ENCODE results near the gene TBX4. TPM values are rescaled to one million over a fixed set of nuclear protein-coding genes. Genes with fewer than 3 reads are reported as not detected.

Gene TBX4
- total and polyA plus RNA-seq, 2 experiments from 2014 or later: not detected

- no peaks in the 10 kb centered on the region for H3K36me3 Mint-ChIP-seq (ENCODE audit: low read depth)
Observed at GRCh38 chr17:61411011-61411260, 41.3 kb upstream of the TBX4 start.

More at GRCh38 chr17:61411011-61411260, 41.3 kb upstream of the TBX4 start:
- Mint-ChIP-seq H3K27me3 (ENCODE audit: insufficient read depth, low read depth, poor library complexity) (peaks cover 90% of the 10 kb centered on the region), H3K4me3 (peak overlapping the region; percentile 72; the same call in 2 of the 3 replicates), H3K27ac (no peak overlapping the region), H3K9me3 (no peaks in the 10 kb centered on the region), H3K4me1 (peaks cover 23% of the 10 kb centered on the region)
- Histone ChIP-seq H3K27ac (ENCODE audit: low read depth) (no peak overlapping the region), H3K4me3 (peak overlapping the region; percentile 77), H3K27me3 (ENCODE audit: insufficient read depth) (peaks cover 97% of the 10 kb centered on the region), H3K4me1 (ENCODE audit: insufficient read depth) (peaks cover 14% of the 10 kb centered on the region; the same call in 1 of the 2 replicates), H2AFZ (peak overlapping the region; percentile 96; the same call in 1 of the 2 replicates), H3K36me3 (ENCODE audit: insufficient read depth) (no peaks in the 10 kb centered on the region), H3K4me2 (peak overlapping the region; percentile 93), H3F3A (replicated peaks; ENCODE audit: low read depth) (0 out of 2 replicates have a peak, but pooled peaks cover 2% of the 10 kb centered on the region), H4K20me1 (replicated peaks; ENCODE audit: insufficient read depth) (peaks cover 15% of the 10 kb centered on the region; the same call in 1 of the 2 replicates), H3K79me2 (replicated peaks; ENCODE audit: insufficient read depth) (no peaks in the 10 kb centered on the region), H3K9me2 (ENCODE audit: insufficient read depth) (no peaks in the 10 kb centered on the region)
- ATAC-seq: no peak
- no peak for TF ChIP-seq EZH2phosphoT487 (IDR thresholded peaks at IDR 0.05; ENCODE audit: unreplicated experiment)
- TF ChIP-seq, protein P1, sequence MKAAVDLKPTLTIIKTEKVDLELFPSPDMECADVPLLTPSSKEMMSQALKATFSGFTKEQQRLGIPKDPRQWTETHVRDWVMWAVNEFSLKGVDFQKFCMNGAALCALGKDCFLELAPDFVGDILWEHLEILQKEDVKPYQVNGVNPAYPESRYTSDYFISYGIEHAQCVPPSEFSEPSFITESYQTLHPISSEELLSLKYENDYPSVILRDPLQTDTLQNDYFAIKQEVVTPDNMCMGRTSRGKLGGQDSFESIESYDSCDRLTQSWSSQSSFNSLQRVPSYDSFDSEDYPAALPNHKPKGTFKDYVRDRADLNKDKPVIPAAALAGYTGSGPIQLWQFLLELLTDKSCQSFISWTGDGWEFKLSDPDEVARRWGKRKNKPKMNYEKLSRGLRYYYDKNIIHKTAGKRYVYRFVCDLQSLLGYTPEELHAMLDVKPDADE (IDR thresholded peaks at IDR 0.05): no peak
- TF ChIP-seq ZNF331 (CRISPR knock-in tag; IDR thresholded peaks at IDR 0.05; ENCODE audit: low read depth): no peak
- TF ChIP-seq, protein P2, sequence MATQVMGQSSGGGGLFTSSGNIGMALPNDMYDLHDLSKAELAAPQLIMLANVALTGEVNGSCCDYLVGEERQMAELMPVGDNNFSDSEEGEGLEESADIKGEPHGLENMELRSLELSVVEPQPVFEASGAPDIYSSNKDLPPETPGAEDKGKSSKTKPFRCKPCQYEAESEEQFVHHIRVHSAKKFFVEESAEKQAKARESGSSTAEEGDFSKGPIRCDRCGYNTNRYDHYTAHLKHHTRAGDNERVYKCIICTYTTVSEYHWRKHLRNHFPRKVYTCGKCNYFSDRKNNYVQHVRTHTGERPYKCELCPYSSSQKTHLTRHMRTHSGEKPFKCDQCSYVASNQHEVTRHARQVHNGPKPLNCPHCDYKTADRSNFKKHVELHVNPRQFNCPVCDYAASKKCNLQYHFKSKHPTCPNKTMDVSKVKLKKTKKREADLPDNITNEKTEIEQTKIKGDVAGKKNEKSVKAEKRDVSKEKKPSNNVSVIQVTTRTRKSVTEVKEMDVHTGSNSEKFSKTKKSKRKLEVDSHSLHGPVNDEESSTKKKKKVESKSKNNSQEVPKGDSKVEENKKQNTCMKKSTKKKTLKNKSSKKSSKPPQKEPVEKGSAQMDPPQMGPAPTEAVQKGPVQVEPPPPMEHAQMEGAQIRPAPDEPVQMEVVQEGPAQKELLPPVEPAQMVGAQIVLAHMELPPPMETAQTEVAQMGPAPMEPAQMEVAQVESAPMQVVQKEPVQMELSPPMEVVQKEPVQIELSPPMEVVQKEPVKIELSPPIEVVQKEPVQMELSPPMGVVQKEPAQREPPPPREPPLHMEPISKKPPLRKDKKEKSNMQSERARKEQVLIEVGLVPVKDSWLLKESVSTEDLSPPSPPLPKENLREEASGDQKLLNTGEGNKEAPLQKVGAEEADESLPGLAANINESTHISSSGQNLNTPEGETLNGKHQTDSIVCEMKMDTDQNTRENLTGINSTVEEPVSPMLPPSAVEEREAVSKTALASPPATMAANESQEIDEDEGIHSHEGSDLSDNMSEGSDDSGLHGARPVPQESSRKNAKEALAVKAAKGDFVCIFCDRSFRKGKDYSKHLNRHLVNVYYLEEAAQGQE (IDR thresholded peaks at IDR 0.05; ENCODE audit: unreplicated experiment): no peak
- TF ChIP-seq NANOG (IDR thresholded peaks at IDR 0.05; ENCODE audit: borderline replicate concordance): no peak
- TF ChIP-seq, protein P3, sequence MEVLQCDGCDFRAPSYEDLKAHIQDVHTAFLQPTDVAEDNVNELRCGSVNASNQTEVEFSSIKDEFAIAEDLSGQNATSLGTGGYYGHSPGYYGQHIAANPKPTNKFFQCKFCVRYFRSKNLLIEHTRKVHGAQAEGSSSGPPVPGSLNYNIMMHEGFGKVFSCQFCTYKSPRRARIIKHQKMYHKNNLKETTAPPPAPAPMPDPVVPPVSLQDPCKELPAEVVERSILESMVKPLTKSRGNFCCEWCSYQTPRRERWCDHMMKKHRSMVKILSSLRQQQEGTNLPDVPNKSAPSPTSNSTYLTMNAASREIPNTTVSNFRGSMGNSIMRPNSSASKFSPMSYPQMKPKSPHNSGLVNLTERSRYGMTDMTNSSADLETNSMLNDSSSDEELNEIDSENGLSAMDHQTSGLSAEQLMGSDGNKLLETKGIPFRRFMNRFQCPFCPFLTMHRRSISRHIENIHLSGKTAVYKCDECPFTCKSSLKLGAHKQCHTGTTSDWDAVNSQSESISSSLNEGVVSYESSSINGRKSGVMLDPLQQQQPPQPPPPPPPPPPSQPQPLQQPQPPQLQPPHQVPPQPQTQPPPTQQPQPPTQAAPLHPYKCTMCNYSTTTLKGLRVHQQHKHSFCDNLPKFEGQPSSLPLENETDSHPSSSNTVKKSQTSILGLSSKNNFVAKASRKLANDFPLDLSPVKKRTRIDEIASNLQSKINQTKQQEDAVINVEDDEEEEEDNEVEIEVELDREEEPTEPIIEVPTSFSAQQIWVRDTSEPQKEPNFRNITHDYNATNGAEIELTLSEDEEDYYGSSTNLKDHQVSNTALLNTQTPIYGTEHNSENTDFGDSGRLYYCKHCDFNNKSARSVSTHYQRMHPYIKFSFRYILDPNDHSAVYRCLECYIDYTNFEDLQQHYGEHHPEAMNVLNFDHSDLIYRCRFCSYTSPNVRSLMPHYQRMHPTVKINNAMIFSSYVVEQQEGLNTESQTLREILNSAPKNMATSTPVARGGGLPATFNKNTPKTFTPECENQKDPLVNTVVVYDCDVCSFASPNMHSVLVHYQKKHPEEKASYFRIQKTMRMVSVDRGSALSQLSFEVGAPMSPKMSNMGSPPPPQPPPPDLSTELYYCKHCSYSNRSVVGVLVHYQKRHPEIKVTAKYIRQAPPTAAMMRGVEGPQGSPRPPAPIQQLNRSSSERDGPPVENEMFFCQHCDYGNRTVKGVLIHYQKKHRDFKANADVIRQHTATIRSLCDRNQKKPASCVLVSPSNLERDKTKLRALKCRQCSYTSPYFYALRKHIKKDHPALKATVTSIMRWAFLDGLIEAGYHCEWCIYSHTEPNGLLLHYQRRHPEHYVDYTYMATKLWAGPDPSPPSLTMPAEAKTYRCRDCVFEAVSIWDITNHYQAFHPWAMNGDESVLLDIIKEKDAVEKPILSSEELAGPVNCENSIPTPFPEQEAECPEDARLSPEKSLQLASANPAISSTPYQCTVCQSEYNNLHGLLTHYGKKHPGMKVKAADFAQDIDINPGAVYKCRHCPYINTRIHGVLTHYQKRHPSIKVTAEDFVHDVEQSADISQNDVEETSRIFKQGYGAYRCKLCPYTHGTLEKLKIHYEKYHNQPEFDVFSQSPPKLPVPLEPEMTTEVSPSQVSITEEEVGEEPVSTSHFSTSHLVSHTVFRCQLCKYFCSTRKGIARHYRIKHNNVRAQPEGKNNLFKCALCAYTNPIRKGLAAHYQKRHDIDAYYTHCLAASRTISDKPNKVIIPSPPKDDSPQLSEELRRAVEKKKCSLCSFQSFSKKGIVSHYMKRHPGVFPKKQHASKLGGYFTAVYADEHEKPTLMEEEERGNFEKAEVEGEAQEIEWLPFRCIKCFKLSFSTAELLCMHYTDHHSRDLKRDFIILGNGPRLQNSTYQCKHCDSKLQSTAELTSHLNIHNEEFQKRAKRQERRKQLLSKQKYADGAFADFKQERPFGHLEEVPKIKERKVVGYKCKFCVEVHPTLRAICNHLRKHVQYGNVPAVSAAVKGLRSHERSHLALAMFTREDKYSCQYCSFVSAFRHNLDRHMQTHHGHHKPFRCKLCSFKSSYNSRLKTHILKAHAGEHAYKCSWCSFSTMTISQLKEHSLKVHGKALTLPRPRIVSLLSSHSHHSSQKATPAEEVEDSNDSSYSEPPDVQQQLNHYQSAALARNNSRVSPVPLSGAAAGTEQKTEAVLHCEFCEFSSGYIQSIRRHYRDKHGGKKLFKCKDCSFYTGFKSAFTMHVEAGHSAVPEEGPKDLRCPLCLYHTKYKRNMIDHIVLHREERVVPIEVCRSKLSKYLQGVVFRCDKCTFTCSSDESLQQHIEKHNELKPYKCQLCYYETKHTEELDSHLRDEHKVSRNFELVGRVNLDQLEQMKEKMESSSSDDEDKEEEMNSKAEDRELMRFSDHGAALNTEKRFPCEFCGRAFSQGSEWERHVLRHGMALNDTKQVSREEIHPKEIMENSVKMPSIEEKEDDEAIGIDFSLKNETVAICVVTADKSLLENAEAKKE (CRISPR knock-in tag; IDR thresholded peaks at IDR 0.05): no peak
- TF ChIP-seq JUNB (IDR thresholded peaks at IDR 0.05; ENCODE audit: unreplicated experiment): no peak
- TF ChIP-seq CREB1 (CRISPR knock-in tag; IDR thresholded peaks at IDR 0.05; ENCODE audit: low read depth): no peak
- no peak for TF ChIP-seq STAT1 (IDR thresholded peaks at IDR 0.05; ENCODE audit: unreplicated experiment)
- TF ChIP-seq, protein P4, sequence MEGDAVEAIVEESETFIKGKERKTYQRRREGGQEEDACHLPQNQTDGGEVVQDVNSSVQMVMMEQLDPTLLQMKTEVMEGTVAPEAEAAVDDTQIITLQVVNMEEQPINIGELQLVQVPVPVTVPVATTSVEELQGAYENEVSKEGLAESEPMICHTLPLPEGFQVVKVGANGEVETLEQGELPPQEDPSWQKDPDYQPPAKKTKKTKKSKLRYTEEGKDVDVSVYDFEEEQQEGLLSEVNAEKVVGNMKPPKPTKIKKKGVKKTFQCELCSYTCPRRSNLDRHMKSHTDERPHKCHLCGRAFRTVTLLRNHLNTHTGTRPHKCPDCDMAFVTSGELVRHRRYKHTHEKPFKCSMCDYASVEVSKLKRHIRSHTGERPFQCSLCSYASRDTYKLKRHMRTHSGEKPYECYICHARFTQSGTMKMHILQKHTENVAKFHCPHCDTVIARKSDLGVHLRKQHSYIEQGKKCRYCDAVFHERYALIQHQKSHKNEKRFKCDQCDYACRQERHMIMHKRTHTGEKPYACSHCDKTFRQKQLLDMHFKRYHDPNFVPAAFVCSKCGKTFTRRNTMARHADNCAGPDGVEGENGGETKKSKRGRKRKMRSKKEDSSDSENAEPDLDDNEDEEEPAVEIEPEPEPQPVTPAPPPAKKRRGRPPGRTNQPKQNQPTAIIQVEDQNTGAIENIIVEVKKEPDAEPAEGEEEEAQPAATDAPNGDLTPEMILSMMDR (conservative IDR thresholded peaks at IDR 0.05; ENCODE audit: low read depth in 2 of 2): no peak
- TF ChIP-seq POLR2AphosphoS5 (IDR thresholded peaks at IDR 0.05; ENCODE audit: low read depth): no peak
- no peak for DNase-seq (ENCODE audit: low spot score)

Measured in GM23338 (cell line).